Endothelial cell (in vitro differentiated cells): ENCODE data around the gene APLF. TPM values are rescaled to one million over a fixed set of nuclear protein-coding genes. Genes with fewer than 3 reads are reported as not detected.
"Not testable (repeated sequence)": the region's sequence is repeated elsewhere in the genome, so short reads cannot be mapped to it uniquely, and the experiment has no call there.

Experiments used
- DNase-seq: peaks from one replicate; pipeline ENCODE4 v3.0.0; 2021; ENCODE audit warnings: low spot score
- H3K27ac Mint-ChIP-seq: one replicate; pipeline ENCODE4 v1.8.0; 2021; ENCODE audit warnings: mixed read lengths, inconsistent platforms; ENCODE audit not compliant: unreplicated experiment
- H3K27me3 Mint-ChIP-seq: one replicate; pipeline ENCODE4 v1.8.0; 2021; ENCODE audit warnings: mild to moderate bottlenecking, moderate library complexity, mixed read lengths, inconsistent platforms; ENCODE audit not compliant: unreplicated experiment
- H3K36me3 Mint-ChIP-seq: one replicate; pipeline ENCODE4 v1.8.0; 2021; ENCODE audit warnings: mild to moderate bottlenecking, low read depth, mixed read lengths, inconsistent platforms; ENCODE audit not compliant: unreplicated experiment
- H3K4me1 Mint-ChIP-seq: one replicate; pipeline ENCODE4 v1.8.0; 2021; ENCODE audit warnings: mild to moderate bottlenecking, mixed read lengths, inconsistent platforms; ENCODE audit not compliant: unreplicated experiment
- H3K4me3 Mint-ChIP-seq: one replicate; pipeline ENCODE4 v1.8.0; 2021; ENCODE audit warnings: mild to moderate bottlenecking, mixed read lengths, inconsistent platforms; ENCODE audit not compliant: unreplicated experiment
- H3K9me3 Mint-ChIP-seq: one replicate; pipeline ENCODE4 v1.8.0; 2021; ENCODE audit warnings: mixed read lengths, inconsistent platforms; ENCODE audit not compliant: unreplicated experiment
- total RNA-seq: library from RNA; stranded (reverse); fragmentation: NEBNext Ultra II Directional; extraction: Animal tissue kit (Norgen Biotek cat#: 25700); gene quantifications from one replicate; pipeline ENCODE4 v1.2.1, GENCODE V29; 2021; ENCODE audit not compliant: unreplicated experiment
- TF ChIP-seq, protein P1 (sequence below): fragments of 200-600 bp; sonication (generic); IDR thresholded peaks from one replicate; pipeline ENCODE4 v1.5.0; 2021; ENCODE audit warnings: antibody characterized with exemption; ENCODE audit not compliant: unreplicated experiment

The APLF gene
- total RNA-seq, 1 donor from 2014 or later = 12.9 TPM

DNA sequence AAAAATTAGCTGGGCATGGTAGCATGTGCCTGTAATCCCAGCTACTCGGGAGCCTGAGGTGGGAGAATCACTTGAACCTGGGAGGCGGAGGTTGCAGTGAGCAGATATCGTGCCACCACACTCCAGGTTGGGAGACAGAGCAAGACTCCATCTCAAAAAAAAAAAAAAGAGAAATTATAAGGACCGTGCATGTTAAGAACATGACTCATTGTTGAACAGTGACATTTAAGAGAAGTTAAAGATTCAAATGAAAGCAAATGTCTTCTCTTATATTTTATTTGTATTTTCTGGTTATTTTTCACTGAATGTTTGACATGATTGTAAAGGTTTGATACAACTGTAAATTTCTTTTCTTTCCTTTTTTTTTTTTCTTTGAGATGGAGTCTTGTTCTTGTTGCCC is 69.6 kb downstream of the APLF start:
- no peak overlapping the region for H3K4me3 Mint-ChIP-seq
- H3K4me1 Mint-ChIP-seq = peaks cover 6% of the 10 kb centered on the region
- H3K27ac Mint-ChIP-seq = no peak overlapping the region
- no peaks in the 10 kb centered on the region for H3K36me3 Mint-ChIP-seq
- no peaks in the 10 kb centered on the region for H3K9me3 Mint-ChIP-seq
- DNase-seq = no peak
- peaks cover 3% of the 10 kb centered on the region for H3K27me3 Mint-ChIP-seq
- TF ChIP-seq, protein P1, sequence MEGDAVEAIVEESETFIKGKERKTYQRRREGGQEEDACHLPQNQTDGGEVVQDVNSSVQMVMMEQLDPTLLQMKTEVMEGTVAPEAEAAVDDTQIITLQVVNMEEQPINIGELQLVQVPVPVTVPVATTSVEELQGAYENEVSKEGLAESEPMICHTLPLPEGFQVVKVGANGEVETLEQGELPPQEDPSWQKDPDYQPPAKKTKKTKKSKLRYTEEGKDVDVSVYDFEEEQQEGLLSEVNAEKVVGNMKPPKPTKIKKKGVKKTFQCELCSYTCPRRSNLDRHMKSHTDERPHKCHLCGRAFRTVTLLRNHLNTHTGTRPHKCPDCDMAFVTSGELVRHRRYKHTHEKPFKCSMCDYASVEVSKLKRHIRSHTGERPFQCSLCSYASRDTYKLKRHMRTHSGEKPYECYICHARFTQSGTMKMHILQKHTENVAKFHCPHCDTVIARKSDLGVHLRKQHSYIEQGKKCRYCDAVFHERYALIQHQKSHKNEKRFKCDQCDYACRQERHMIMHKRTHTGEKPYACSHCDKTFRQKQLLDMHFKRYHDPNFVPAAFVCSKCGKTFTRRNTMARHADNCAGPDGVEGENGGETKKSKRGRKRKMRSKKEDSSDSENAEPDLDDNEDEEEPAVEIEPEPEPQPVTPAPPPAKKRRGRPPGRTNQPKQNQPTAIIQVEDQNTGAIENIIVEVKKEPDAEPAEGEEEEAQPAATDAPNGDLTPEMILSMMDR = no peak

DNA sequence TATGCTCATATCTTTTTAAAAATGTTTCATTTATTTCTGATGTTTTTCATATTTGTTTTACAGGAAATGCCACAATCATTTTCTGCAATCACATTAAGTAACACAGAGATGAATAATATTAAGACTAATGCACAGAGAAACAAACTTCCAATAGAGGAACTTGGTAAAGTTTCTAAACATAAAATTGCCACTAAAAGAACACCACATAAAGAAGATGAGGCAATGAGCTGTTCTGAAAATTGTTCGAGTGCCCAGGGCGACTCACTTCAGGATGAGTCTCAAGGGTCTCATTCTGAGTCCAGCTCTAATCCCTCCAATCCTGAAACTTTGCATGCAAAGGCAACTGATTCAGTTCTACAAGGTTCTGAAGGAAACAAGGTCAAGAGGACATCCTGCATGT is 70.4 kb downstream of the APLF start:
- Mint-ChIP-seq H3K27ac (no peak overlapping the region), H3K4me1 (peaks cover 6% of the 10 kb centered on the region), H3K27me3 (peaks cover 3% of the 10 kb centered on the region), H3K36me3 (no peaks in the 10 kb centered on the region), H3K9me3 (no peaks in the 10 kb centered on the region), H3K4me3 (no peak overlapping the region)
- TF ChIP-seq, protein P1 = no peak
- DNase-seq = no peak

GRCh38 chr2:68544811-68545210 is 77.4 kb downstream of the APLF start:
- H3K9me3 Mint-ChIP-seq = no peaks in the 10 kb centered on the region

DNA sequence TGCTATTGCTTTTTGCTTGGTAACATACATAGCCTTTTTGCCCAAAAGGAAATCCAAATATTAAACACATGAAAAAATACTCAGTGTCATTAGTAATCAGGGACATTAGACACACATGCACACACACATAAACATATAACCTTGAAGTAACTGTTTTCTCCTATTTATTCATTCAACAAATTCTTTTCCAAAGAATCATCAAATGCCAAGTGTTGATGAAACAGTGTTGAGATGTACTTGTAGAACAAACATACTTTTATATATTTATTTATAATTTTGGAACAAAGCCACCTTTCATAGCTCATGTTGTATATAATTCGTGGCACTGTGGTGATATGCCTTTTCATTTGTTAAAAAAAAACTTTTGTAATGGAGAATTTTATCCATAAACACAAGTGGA is 81.0 kb downstream of the APLF start:
- DNase-seq = no peak
- no peaks in the 10 kb centered on the region for H3K36me3 Mint-ChIP-seq
- no peaks in the 10 kb centered on the region for H3K9me3 Mint-ChIP-seq
- peaks cover 1% of the 10 kb centered on the region for H3K27me3 Mint-ChIP-seq
- H3K4me1 Mint-ChIP-seq = no peaks in the 10 kb centered on the region
- H3K27ac Mint-ChIP-seq = no peak overlapping the region
- TF ChIP-seq, protein P1 = no peak
- no peak overlapping the region for H3K4me3 Mint-ChIP-seq

More at GRCh38 chr2:68544811-68545210, 77.4 kb downstream of the APLF start:
- TF ChIP-seq, protein P1 = no peak
- Mint-ChIP-seq H3K4me1 (no peaks in the 10 kb centered on the region), H3K36me3 (no peaks in the 10 kb centered on the region), H3K27me3 (peaks cover 1% of the 10 kb centered on the region), H3K27ac (no peak overlapping the region), H3K4me3 (no peak overlapping the region)
- DNase-seq = no peak

- no peaks in the 10 kb centered on the region for H3K27me3 Mint-ChIP-seq
- DNase-seq = no peak
- no peak overlapping the region for H3K4me3 Mint-ChIP-seq
- no peaks in the 10 kb centered on the region for H3K9me3 Mint-ChIP-seq
- H3K36me3 Mint-ChIP-seq = no peaks in the 10 kb centered on the region
- TF ChIP-seq, protein P1 = no peak
- no peaks in the 10 kb centered on the region for H3K4me1 Mint-ChIP-seq
- H3K27ac Mint-ChIP-seq = no peak overlapping the region
Observed at GRCh38 chr2:68553098-68553497, 85.7 kb downstream of the APLF start.

DNA sequence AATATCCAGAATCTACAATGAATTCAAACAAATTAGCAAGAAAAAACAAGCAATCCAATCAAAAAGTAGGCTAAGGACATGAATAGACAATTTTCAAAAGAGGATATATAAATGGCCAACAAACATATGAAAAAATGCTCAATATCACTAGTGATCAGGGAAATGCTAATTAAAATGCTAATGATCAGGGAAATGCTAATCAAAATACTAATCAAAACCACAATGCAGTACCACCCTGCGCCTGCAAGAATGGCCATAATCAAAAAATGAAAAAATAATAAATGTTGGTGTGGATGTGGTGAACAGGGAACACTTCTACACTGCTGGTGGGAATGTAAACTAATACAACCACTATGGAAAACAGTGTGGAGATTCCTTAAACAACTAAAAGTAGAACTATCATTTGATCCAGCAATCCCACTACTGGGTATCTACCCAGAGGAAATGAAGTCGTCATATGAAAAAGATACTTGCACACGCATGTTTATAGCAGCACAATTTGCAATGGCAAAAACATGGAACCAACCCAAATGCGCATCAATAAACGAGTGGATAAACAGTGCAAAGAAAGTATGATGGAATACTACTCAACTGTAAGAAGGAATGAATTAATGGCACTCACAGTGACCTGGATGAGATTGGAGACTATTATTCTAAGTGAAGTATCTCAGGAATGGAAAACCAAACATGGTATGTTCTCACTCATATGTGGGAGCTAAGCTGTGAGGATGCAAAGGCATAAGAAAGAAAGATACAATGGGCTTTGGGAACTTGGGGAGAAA is 88.2 kb downstream of the APLF start:
- H3K4me3 Mint-ChIP-seq, H3K27me3 Mint-ChIP-seq, DNase-seq, H3K4me1 Mint-ChIP-seq, H3K36me3 Mint-ChIP-seq, H3K27ac Mint-ChIP-seq, H3K9me3 Mint-ChIP-seq: not testable (repeated sequence)
